Measurements from ENCODE around the gene CFAP221. TPM values are rescaled to one million over a fixed set of nuclear protein-coding genes. Genes with fewer than 3 reads are reported as not detected.
"Not testable (repeated sequence)": the region's sequence is repeated elsewhere in the genome, so short reads cannot be mapped to it uniquely, and the experiment has no call there.

The CFAP221 gene
- total RNA-seq, 4 donors from 2014 or later: 0.51 to 5.0 (median 3.7) TPM

DNA sequence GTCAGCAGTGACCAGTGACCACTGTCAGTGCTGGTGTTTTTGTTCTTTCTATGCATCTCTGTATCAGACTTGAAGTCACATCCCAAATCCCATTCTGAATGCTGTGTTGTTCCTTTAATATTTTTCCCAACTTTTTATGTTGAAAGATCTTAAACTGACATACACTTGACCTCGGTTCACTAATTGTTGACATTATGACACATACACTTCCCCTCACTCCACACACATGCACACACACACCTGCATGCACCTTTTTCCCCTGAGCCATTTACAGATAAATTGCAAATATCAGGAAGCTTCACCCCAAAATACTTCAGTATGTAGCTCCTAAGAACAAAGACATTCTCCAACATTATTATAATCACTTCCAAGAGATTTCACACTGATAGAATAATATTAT, 62.4 kb downstream of the CFAP221 start:
- H3K4me3 ChIP-seq: no peak overlapping the region
- TF ChIP-seq, protein P1, sequence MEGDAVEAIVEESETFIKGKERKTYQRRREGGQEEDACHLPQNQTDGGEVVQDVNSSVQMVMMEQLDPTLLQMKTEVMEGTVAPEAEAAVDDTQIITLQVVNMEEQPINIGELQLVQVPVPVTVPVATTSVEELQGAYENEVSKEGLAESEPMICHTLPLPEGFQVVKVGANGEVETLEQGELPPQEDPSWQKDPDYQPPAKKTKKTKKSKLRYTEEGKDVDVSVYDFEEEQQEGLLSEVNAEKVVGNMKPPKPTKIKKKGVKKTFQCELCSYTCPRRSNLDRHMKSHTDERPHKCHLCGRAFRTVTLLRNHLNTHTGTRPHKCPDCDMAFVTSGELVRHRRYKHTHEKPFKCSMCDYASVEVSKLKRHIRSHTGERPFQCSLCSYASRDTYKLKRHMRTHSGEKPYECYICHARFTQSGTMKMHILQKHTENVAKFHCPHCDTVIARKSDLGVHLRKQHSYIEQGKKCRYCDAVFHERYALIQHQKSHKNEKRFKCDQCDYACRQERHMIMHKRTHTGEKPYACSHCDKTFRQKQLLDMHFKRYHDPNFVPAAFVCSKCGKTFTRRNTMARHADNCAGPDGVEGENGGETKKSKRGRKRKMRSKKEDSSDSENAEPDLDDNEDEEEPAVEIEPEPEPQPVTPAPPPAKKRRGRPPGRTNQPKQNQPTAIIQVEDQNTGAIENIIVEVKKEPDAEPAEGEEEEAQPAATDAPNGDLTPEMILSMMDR (IDR thresholded peaks at IDR 0.05): no peak
- TF ChIP-seq POLR2A (IDR thresholded peaks at IDR 0.05): no peak
- no peak for DNase-seq
- intact Hi-C loops (cut with DNase I; ENCODE audit: low total_unique reads): no loop called here
- H3K27ac ChIP-seq: no peak overlapping the region
- no peaks in the 10 kb centered on the region for H3K27me3 ChIP-seq
- H3K36me3 ChIP-seq: no peaks in the 10 kb centered on the region
- no peaks in the 10 kb centered on the region for H3K9me3 ChIP-seq
- H3K4me1 ChIP-seq: no peaks in the 10 kb centered on the region

- Histone ChIP-seq H3K4me3 (no peak overlapping the region), H3K36me3 (no peaks in the 10 kb centered on the region), H3K27me3 (no peaks in the 10 kb centered on the region), H3K27ac (no peak overlapping the region), H3K9me3 (peaks cover 0 to 2% of the 10 kb centered on the region in 2 donors), H3K4me1 (no peaks in the 10 kb centered on the region)
- intact Hi-C loops (cut with DNase I; ENCODE audit: low total_unique reads): no loop called here
- no peak for TF ChIP-seq POLR2A (IDR thresholded peaks at IDR 0.05)
- TF ChIP-seq, protein P1 (IDR thresholded peaks at IDR 0.05): no peak
- DNase-seq: no peak
Measured at GRCh38 chr2:119608553-119608952, 64.3 kb downstream of the CFAP221 start.

DNA sequence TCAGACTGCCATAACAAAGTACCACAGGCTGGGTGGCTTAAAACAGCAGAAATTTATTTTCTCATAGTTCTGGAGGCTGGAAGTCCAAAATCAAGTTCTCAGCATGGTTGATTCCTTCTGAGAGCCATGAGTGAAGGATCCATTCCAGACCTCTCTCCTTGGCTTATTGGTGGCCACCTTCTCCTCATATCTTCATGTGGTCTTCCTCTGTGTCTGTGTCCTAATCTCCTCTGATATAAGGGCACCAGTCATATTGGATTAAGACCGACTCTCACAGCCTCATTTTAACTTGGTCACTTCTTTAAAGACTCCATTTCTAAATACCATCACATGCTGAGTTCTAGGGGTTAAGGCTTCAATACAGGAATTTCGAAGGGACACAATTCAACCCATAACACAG, 65.1 kb downstream of the CFAP221 start:
- peaks cover 0 to 9% of the 10 kb centered on the region in 2 donors for H3K9me3 ChIP-seq
- TF ChIP-seq, protein P1 (IDR thresholded peaks at IDR 0.05): no peak
- TF ChIP-seq POLR2A (IDR thresholded peaks at IDR 0.05): no peak
- DNase-seq: no peak
- intact Hi-C loops (cut with DNase I; ENCODE audit: low total_unique reads): no loop called here
- no peaks in the 10 kb centered on the region for H3K36me3 ChIP-seq
- no peak overlapping the region for H3K27ac ChIP-seq
- no peaks in the 10 kb centered on the region for H3K27me3 ChIP-seq
- no peak overlapping the region for H3K4me3 ChIP-seq
- H3K4me1 ChIP-seq: no peaks in the 10 kb centered on the region

DNA sequence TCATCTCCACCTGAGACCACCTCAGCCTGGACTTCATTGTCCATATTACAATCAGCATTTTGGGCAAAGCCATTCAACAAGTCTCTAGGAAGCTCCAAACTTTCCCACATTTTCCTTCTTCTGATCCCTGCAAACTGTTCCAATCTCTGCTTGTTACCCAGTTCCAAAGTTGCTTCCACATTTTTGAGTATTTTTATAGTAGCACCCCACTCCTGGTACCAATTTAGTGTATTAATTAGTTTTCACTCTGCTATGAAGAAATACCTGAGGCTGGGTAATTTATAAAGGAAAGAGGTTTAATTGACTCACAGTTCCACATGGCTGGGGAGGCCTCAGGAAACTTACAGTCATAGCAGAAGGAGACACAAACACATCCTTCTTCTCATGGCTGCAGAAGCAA, 69.9 kb downstream of the CFAP221 start:
- H3K9me3 ChIP-seq; H3K4me1 ChIP-seq; DNase-seq; H3K27ac ChIP-seq; intact Hi-C loops (cut with DNase I; ENCODE audit: low total_unique reads); H3K4me3 ChIP-seq; H3K27me3 ChIP-seq; H3K36me3 ChIP-seq: not testable (repeated sequence)

- H3K27me3 ChIP-seq: no peaks in the 10 kb centered on the region
- H3K36me3 ChIP-seq: no peaks in the 10 kb centered on the region
- TF ChIP-seq, protein P1 (IDR thresholded peaks at IDR 0.05): no peak
- no peak for TF ChIP-seq POLR2A (IDR thresholded peaks at IDR 0.05)
- no peak for DNase-seq
- H3K4me1 ChIP-seq: no peaks in the 10 kb centered on the region
- intact Hi-C loops (cut with DNase I; ENCODE audit: low total_unique reads): no loop called here
- no peak overlapping the region for H3K27ac ChIP-seq
- no peak overlapping the region for H3K4me3 ChIP-seq
- peaks cover 0 to 9% of the 10 kb centered on the region in 2 donors for H3K9me3 ChIP-seq
Measured at GRCh38 chr2:119616421-119616820, 72.2 kb downstream of the CFAP221 start.

DNA sequence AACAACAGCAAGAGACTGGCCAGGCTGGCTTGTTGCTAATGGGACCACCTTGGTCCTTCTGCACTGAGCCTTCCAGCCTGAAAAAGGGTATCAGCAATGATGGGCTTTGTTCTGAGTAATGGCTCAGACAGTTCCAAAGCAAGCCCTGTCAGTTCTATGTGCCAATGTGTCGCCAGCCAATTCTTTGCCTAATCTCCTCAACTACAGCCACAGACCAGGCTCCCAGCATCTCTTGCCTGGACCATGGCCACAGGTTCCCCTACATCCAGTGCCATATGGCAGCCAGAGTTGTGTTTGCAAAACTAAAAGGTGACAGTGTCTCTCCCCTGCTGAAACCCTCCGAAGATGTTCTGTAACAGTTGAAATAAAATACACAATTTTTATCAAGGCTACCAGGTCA, 73.2 kb downstream of the CFAP221 start:
- intact Hi-C loops (cut with DNase I; ENCODE audit: low total_unique reads): no loop called here

GRCh38 chr2:119618725-119619124, 74.5 kb downstream of the CFAP221 start:
- H3K36me3 ChIP-seq; H3K27me3 ChIP-seq; intact Hi-C loops (cut with DNase I; ENCODE audit: low total_unique reads); H3K9me3 ChIP-seq; H3K27ac ChIP-seq; H3K4me1 ChIP-seq; DNase-seq; H3K4me3 ChIP-seq: not testable (repeated sequence)

More for the DNA sequence above, 73.2 kb downstream of the CFAP221 start:
- TF ChIP-seq, protein P1 (IDR thresholded peaks at IDR 0.05): no peak
- TF ChIP-seq POLR2A (IDR thresholded peaks at IDR 0.05): no peak
- Histone ChIP-seq H3K27me3 (no peaks in the 10 kb centered on the region), H3K27ac (no peak overlapping the region), H3K36me3 (no peaks in the 10 kb centered on the region), H3K4me3 (no peak overlapping the region), H3K4me1 (no peaks in the 10 kb centered on the region), H3K9me3 (peaks cover 0 to 9% of the 10 kb centered on the region in 2 donors)
- DNase-seq: no peak

Data from uterus (tissue), 4 donors.